DND-41 (cell line): ENCODE results near the gene CLMN.

ENCODE experiments used
- ATAC-seq: fragments of 200-7000 bp; cut with Tn5 transposase; 3 replicates; pipeline ENCODE4 v1.9.1; 2021; ENCODE audit warnings: low read depth; ENCODE audit not compliant: insufficient read depth
- DNase-seq: peaks from one replicate; pipeline ENCODE4 v3.0.0-alpha.2; 2020
- H2AFZ ChIP-seq: 2 replicates; pipeline ENCODE4 v1.6.0; 2012; ENCODE audit warnings: low read depth, low read length
- H3K27ac ChIP-seq: 2 replicates; pipeline ENCODE4 v1.5.1; 2012; ENCODE audit warnings: low read length, inconsistent platforms
- H3K27me3 ChIP-seq: fragments of 200-600 bp; sonication (generic); 2 replicates; pipeline ENCODE4 v1.6.0; 2012; ENCODE audit warnings: low read length, mild to moderate bottlenecking, inconsistent platforms; ENCODE audit not compliant: insufficient read depth, poor library complexity
- H3K36me3 ChIP-seq: 2 replicates; pipeline ENCODE4 v1.5.1; 2012; ENCODE audit warnings: low read length, inconsistent platforms; ENCODE audit not compliant: insufficient read depth
- H3K4me1 ChIP-seq: 2 replicates; pipeline ENCODE4 v1.5.1; 2012; ENCODE audit warnings: mild to moderate bottlenecking, low read length; ENCODE audit not compliant: insufficient read depth
- H3K4me2 ChIP-seq: 2 replicates; pipeline ENCODE4 v1.6.0; 2012; ENCODE audit warnings: mild to moderate bottlenecking, moderate library complexity, low read length, inconsistent platforms; ENCODE audit not compliant: insufficient read depth
- H3K4me3 ChIP-seq, 2 experiments: fragments of 200-600 bp in 1 of 2; shearing (Covaris generic) in 1 of 2; 2 replicates each; pipeline ENCODE4 v1.5.1; 2012 to 2016; ENCODE audit warnings: inconsistent platforms in 2 of 2, low read length in 2 of 2, mild to moderate bottlenecking in 2 of 2, low read depth in 1 of 2, moderate library complexity in 1 of 2
- H3K79me2 ChIP-seq: 2 replicates; pipeline ENCODE4 v1.6.0; 2012; ENCODE audit warnings: low read length, inconsistent platforms; ENCODE audit not compliant: insufficient read depth
- H3K9ac ChIP-seq: 2 replicates; pipeline ENCODE4 v1.6.0; 2012; ENCODE audit warnings: low read depth, mild to moderate bottlenecking, inconsistent platforms, low read length, moderate library complexity
- H3K9me3 ChIP-seq: 2 replicates; pipeline ENCODE4 v1.5.1; 2012; ENCODE audit warnings: low read length, moderate library complexity, mild to moderate bottlenecking, inconsistent platforms; ENCODE audit not compliant: insufficient read depth, severe bottlenecking
- H4K20me1 ChIP-seq: 2 replicates; pipeline ENCODE4 v1.6.0; 2012; ENCODE audit warnings: low read length; ENCODE audit not compliant: insufficient read depth
- EZH2 ChIP-seq: IDR thresholded peaks from 3 replicates; pipeline ENCODE4 v1.6.1; 2012; ENCODE audit warnings: borderline replicate concordance, low read depth, mild to moderate bottlenecking, moderate library complexity, low read length, inconsistent platforms; ENCODE audit not compliant: severe bottlenecking
- TF ChIP-seq, protein P1 (sequence below): IDR thresholded peaks from 2 replicates; pipeline ENCODE4 v1.5.1; 2012; ENCODE audit warnings: borderline replicate concordance, low read length, moderate library complexity, mild to moderate bottlenecking; ENCODE audit not compliant: poor library complexity, severe bottlenecking; ENCODE audit errors: extremely low read depth

The CLMN gene

GRCh38 chr14:95220663-95221231 is 99.0 kb downstream of the CLMN start:
- H2AFZ ChIP-seq: no peak overlapping the region
- H3K9ac ChIP-seq: no peak overlapping the region
- H3K4me3 ChIP-seq: no peak overlapping the region
- no peak overlapping the region for H3K27ac ChIP-seq
- no peak for ATAC-seq
- DNase-seq: no peak
- H3K4me2 ChIP-seq: no peak overlapping the region
- H3K4me1 ChIP-seq: no peaks in the 10 kb centered on the region
- no peaks in the 10 kb centered on the region for H4K20me1 ChIP-seq
- H3K9me3 ChIP-seq: no peaks in the 10 kb centered on the region
- no peaks in the 10 kb centered on the region for H3K79me2 ChIP-seq
- TF ChIP-seq, protein P1, sequence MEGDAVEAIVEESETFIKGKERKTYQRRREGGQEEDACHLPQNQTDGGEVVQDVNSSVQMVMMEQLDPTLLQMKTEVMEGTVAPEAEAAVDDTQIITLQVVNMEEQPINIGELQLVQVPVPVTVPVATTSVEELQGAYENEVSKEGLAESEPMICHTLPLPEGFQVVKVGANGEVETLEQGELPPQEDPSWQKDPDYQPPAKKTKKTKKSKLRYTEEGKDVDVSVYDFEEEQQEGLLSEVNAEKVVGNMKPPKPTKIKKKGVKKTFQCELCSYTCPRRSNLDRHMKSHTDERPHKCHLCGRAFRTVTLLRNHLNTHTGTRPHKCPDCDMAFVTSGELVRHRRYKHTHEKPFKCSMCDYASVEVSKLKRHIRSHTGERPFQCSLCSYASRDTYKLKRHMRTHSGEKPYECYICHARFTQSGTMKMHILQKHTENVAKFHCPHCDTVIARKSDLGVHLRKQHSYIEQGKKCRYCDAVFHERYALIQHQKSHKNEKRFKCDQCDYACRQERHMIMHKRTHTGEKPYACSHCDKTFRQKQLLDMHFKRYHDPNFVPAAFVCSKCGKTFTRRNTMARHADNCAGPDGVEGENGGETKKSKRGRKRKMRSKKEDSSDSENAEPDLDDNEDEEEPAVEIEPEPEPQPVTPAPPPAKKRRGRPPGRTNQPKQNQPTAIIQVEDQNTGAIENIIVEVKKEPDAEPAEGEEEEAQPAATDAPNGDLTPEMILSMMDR: no peak
- TF ChIP-seq EZH2: no peak
- no peaks in the 10 kb centered on the region for H3K36me3 ChIP-seq
- H3K27me3 ChIP-seq: no peaks in the 10 kb centered on the region

DNA sequence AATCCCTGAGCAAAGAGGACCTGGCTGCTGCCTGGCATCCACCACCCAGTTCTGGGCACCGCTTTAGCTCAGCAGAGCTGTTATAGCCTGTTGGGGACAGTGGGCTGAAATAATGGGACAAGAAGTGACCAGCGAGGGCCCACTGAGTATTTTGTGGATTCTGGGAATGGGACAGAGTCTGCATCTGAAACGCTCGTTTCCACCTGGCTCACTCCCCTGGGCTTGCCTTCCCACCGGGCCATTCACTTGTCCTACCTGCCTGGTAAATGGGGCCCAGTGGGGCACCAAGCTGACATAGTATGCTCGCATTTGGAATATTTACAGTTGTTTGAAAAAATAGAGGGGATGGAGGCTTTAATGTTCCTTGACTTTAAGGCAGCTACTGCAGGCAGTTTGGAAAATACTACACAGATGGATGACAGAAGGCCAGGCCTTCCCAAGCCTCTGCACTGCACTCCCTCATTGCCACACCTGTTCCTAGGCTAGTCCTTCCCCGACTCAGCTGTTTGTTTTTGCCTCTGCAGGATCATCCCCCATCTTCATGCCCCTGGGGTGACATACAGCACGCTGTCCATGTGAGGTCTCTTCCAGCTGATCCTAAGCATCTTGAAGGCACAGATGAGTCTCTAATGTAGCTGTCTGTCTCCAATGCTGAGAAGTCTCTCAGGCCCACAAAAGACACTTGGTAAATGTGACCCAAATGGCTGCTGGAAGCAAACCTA is 101.1 kb downstream of the CLMN start:
- Histone ChIP-seq H2AFZ (no peak overlapping the region), H3K4me1 (no peaks in the 10 kb centered on the region), H3K79me2 (no peaks in the 10 kb centered on the region), H3K27ac (no peak overlapping the region), H3K9ac (no peak overlapping the region), H3K36me3 (no peaks in the 10 kb centered on the region), H3K9me3 (no peaks in the 10 kb centered on the region), H3K4me3 (no peak overlapping the region), H4K20me1 (no peaks in the 10 kb centered on the region), H3K27me3 (no peaks in the 10 kb centered on the region), H3K4me2 (no peak overlapping the region)
- DNase-seq (no peak), ATAC-seq (no peak)
- TF ChIP-seq EZH2: no peak
- TF ChIP-seq, protein P1: no peak

DNA sequence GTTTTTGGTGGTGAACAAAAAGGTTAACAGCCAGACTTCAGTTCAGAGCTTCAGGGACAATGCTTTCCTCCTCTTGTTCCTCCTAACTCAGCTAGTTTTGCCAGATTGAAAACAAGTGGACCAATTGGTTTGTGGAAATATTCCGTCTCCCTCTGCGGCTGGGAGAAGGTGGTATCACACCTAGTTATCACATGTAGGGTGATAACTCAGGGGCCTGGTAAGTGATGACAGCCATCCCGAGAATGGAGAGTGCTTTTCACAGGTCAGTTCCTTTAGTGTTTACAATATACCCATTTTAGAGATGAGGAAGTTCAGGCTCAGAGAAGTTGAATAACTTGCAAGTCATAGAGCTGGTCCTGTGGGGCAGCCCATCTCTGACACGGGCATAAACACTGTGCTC is 101.7 kb downstream of the CLMN start:
- Histone ChIP-seq H2AFZ (no peak overlapping the region), H3K9ac (no peak overlapping the region), H3K27ac (no peak overlapping the region), H3K36me3 (no peaks in the 10 kb centered on the region), H3K79me2 (no peaks in the 10 kb centered on the region), H3K9me3 (no peaks in the 10 kb centered on the region), H3K4me3 (no peak overlapping the region), H3K4me1 (no peaks in the 10 kb centered on the region), H3K27me3 (no peaks in the 10 kb centered on the region), H3K4me2 (no peak overlapping the region), H4K20me1 (no peaks in the 10 kb centered on the region)
- TF ChIP-seq EZH2: no peak
- TF ChIP-seq, protein P1: no peak
- ATAC-seq: no peak
- DNase-seq: no peak
